ENCODE results near the gene CAPN12.

CAPN12 gene

DNA sequence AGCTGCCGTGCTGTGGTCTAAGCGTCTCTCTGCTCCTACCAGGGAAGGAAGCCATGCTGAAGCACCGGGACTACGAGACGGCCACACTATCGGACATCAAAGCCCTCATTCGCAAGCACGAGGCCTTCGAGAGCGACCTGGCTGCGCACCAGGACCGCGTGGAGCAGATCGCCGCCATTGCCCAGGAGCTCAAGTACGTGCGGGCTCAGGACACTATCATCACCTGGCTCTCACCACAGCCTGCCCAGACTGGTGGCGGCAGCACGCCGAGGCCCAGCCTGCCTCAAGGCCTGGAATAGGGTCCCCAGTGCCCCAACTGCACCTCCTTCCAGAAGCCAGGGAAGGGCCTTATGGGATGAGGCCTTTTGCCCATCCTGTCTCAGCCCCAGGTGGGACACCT lies 22.8 kb downstream of the CAPN12 start:
- no peak for DNase-seq (ENCODE audit: low read depth)
- TF ChIP-seq, protein P1, sequence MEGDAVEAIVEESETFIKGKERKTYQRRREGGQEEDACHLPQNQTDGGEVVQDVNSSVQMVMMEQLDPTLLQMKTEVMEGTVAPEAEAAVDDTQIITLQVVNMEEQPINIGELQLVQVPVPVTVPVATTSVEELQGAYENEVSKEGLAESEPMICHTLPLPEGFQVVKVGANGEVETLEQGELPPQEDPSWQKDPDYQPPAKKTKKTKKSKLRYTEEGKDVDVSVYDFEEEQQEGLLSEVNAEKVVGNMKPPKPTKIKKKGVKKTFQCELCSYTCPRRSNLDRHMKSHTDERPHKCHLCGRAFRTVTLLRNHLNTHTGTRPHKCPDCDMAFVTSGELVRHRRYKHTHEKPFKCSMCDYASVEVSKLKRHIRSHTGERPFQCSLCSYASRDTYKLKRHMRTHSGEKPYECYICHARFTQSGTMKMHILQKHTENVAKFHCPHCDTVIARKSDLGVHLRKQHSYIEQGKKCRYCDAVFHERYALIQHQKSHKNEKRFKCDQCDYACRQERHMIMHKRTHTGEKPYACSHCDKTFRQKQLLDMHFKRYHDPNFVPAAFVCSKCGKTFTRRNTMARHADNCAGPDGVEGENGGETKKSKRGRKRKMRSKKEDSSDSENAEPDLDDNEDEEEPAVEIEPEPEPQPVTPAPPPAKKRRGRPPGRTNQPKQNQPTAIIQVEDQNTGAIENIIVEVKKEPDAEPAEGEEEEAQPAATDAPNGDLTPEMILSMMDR (IDR thresholded peaks at IDR 0.05; ENCODE audit: low read depth, low read length, missing control alignments) = no peak
- H3K4me3 ChIP-seq (ENCODE audit: low read depth, low read length) = no peak overlapping the region

DNA sequence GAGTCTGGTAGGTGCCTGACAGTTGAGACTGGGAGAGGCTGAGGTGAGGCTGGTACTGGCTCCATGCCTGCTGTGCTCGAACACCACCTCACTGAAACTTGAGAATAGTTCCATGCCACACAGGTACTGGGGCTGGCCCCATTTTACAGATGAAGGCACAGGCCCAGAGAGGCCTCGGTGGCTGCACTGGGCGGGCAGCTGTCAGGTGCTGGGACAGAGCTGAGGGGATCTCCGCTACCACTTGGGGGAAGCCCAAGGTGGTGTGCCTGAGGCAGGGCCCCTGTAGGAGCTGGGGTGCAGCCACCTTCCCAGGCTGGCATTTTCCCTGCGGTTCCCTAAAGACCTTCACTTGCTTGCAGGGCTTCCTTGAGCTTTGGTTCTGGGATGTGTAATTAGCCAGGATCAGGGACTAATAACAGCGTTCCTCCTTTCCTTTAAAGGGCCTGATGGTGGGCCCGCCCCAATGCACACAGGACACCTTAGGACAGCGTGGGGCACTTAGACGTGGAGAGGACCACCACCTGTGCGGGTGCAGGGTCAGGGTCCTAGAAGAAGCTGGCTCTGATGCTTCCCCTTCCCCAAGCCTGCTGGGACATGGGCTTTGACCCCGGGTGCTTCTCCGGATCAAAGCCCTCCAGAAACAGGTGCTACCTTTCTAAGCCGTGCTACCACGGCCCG lies 23.6 kb downstream of the CAPN12 start:
- TF ChIP-seq, protein P1 (IDR thresholded peaks at IDR 0.05; ENCODE audit: low read depth, low read length, missing control alignments) = no peak
- DNase-seq (ENCODE audit: low read depth) = no peak

DNA sequence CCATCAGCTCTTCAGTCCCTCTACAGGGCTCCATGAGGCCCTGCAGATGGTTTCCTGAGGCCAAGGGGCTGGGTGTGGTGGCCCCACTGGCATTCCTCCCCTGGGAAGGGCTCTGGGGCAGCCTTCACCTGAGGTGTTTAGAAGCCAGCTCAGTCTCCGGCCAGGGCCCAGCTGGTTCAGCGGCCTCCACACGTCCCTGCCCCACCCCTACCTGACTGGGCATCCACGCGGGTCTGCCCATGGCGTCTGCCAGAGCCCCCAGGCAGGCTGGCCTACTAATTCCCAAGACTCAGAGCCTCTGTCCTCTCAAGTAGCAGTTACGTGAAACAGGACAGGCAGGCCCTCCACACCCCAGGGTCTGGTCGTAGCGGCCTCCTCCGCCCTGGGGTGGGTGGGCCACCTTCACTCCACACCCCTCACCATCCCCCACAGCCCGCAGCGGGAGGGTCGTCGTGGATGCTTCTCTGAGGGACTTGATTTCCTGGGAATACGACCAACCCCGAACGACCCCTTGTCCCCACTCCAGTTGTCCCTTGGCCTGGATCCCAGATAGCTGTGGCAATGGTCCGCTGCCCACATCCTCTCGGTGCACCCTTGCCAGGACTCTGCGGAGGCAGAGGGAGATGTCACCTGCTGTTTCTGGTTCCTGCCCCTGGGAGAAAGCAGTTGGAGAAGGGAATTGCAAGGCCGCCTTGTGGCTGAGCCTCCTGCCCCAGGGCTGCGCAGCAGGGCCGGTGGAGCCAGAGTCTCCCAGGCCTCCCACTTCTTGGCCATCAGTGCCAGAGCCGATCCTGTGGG lies 24.3 kb downstream of the CAPN12 start:
- H3K4me3 ChIP-seq (ENCODE audit: low read depth, low read length) = no peak overlapping the region
- DNase-seq (ENCODE audit: low read depth) = no peak
- TF ChIP-seq, protein P1 (IDR thresholded peaks at IDR 0.05; ENCODE audit: low read depth, low read length, missing control alignments) = no peak

More for the DNA sequence above, 23.6 kb downstream of the CAPN12 start:
- no peak overlapping the region for H3K4me3 ChIP-seq (ENCODE audit: low read depth, low read length)

DNA sequence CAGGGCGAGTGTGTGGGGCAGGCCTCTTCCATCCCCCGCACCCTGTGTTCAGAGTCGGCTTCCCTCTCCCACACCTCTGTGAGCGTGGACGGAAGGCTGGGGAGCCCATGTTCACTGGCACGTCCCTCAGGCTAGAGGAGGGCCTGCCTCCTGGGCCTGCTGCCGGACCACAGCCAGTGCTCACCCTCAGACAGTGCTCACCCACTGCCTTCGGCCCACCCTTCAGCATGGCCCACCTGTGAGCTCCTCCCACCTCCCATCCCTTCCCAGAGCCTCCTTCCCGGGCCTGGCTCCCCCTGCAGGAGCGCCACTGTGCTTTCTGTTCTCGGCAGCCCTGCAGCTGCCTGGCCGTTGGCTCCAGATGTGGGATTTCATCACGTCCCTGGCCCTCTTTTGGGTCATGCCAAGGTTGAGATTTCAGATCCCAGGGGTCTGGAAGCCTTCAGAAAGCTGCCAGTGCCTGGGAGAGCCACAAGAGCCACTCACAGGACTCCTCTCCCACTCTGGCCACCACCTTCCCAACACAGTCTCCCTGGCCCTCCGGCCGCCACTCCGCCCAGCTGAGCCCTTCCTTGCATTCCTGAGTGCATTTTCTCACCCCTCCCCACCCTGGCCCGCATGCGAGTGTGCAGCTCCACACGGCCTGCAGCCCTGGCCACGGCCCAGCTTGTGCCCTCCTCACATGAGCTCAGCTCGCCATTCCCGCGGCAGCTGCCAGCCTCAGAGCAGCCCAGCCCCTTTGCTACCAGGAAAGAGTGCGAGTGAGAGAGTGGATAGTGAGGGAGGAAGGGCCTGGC lies 25.3 kb downstream of the CAPN12 start:
- TF ChIP-seq, protein P1 (IDR thresholded peaks at IDR 0.05; ENCODE audit: low read depth, low read length, missing control alignments) = no peak
- DNase-seq (ENCODE audit: low read depth) = no peak
- H3K4me3 ChIP-seq (ENCODE audit: low read depth, low read length) = no peak overlapping the region

DNA sequence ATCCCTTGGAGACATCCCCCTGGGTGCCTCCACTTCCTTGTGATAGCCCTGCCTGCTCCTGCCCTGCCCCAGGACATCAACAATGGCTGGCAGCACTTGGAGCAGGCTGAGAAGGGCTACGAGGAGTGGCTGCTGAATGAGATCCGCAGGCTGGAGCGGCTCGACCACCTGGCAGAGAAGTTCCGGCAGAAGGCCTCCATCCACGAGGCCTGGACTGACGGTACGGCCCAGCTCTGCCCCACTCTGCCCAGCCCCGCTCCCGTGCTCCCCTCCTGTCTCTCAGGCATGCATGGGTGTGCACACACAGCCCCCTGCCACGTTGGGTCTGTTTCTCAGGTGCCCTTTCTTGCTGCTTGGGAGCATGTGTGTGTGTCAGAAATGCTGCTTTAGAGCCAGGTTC lies 26.4 kb downstream of the CAPN12 start:
- no peak for DNase-seq (ENCODE audit: low read depth)
- TF ChIP-seq, protein P1 (IDR thresholded peaks at IDR 0.05; ENCODE audit: low read depth, low read length, missing control alignments) = no peak
- H3K4me3 ChIP-seq (ENCODE audit: low read depth, low read length) = no peak overlapping the region

DNA sequence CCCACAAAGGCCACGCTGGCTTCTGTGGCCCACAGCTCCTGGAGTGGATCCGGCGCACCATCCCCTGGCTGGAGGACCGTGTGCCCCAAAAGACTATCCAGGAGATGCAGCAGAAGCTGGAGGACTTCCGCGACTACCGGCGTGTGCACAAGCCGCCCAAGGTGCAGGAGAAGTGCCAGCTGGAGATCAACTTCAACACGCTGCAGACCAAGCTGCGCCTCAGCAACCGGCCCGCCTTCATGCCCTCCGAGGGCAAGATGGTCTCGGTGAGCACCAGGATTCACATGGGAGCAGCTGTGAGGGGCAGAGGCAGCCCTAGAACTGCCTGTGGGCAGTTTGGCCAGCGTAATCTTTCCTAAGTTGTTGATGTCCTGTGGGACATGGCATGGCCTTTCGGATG lies 27.2 kb downstream of the CAPN12 start:
- no peak overlapping the region for H3K4me3 ChIP-seq (ENCODE audit: low read depth, low read length)
- TF ChIP-seq, protein P1 (IDR thresholded peaks at IDR 0.05; ENCODE audit: low read depth, low read length, missing control alignments) = no peak
- DNase-seq (ENCODE audit: low read depth) = no peak

Measured in GM12864 (cell line).